ENCODE measurements around the gene LY6G5B.

The LY6G5B gene

DNA sequence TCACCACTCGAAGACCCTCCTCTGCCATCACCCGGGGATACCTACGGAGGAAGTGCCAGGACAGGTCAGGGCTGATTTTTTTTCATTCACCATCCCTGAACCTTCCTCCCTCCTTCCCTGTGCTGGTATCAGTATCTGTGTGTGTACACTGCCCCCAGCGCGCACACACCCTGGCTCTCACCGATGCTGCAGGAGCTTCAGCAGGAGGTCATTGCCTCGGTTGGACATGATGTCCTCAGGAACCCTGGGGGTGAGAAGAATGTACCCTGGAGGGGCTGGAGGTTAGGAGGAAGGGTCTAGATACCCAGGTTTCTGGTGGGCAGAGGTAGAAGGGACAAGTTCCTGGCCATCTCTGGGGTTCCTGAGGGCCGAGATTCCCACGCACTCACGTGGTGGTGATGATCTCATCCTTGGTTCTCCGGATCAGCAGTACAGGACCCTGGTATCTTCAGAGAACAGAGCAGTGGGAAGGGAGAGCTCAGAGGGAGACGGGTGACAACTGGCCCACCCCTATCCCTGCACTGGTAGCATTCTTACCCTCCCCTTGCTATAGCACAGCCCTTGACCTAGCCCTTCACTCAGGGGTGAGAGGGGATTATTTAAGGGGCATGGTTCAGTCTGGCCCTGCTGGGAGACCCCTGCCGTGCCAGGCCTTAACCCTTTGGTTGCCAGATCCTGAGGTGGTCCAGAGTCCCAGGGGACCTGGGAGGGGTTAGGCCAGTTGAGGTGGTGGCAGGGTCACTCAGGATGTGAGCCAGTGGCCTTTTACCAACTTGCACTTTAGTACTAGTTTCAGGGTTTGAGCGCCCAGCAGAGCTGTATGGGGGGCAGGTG, 18.3 kb downstream of the LY6G5B start:
- DNase-seq (ENCODE audit: low spot score) = no peak
- Histone ChIP-seq H3K4me3 (no peak overlapping the region), H3K27ac (no peak overlapping the region)
- TF ChIP-seq, protein P1, sequence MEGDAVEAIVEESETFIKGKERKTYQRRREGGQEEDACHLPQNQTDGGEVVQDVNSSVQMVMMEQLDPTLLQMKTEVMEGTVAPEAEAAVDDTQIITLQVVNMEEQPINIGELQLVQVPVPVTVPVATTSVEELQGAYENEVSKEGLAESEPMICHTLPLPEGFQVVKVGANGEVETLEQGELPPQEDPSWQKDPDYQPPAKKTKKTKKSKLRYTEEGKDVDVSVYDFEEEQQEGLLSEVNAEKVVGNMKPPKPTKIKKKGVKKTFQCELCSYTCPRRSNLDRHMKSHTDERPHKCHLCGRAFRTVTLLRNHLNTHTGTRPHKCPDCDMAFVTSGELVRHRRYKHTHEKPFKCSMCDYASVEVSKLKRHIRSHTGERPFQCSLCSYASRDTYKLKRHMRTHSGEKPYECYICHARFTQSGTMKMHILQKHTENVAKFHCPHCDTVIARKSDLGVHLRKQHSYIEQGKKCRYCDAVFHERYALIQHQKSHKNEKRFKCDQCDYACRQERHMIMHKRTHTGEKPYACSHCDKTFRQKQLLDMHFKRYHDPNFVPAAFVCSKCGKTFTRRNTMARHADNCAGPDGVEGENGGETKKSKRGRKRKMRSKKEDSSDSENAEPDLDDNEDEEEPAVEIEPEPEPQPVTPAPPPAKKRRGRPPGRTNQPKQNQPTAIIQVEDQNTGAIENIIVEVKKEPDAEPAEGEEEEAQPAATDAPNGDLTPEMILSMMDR (IDR thresholded peaks at IDR 0.05) = no peak

DNA sequence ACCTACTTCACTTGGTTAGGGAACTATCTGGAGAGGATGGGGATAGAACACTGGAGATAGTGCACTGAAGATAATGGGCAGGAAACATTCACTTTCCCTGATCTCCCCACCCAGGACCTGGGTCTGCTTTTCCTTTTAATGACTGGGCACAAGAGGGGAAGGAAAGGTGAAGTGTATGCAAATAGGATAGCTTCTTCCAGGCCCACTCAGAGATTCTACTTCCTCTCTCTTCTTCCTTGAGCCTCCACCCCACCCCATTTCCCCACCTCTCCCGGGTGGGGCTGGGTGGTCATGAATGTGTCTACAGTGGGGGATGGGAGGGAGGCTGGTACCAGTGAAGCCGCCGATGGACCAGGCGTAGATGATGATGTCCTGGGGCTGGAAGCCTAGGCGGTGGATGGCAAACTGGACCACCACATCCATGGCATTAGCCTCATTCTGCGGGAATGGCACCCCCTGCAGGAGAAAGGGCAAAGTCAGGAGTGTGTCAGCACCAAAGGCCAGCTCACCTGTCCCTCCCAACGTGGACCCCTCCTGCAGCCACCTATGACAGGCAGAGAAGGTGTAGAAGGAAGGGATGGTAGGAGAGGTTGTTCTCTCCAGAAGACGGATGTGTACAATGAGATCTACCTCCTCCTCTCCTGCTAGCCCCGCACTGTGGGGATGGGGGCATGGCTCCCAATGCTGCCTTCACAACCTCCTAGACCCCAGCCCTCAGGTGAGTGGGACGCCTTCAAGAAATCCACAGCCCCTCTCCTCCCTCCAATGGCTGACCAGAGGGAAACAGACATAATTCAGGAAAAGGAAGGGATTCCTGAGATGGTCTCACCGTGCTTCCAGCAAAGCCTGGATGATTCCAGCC, 19.7 kb downstream of the LY6G5B start:
- TF ChIP-seq, protein P1 (IDR thresholded peaks at IDR 0.05) = no peak
- no peak overlapping the region for H3K4me3 ChIP-seq
- no peak overlapping the region for H3K27ac ChIP-seq
- no peak for DNase-seq (ENCODE audit: low spot score)

DNA sequence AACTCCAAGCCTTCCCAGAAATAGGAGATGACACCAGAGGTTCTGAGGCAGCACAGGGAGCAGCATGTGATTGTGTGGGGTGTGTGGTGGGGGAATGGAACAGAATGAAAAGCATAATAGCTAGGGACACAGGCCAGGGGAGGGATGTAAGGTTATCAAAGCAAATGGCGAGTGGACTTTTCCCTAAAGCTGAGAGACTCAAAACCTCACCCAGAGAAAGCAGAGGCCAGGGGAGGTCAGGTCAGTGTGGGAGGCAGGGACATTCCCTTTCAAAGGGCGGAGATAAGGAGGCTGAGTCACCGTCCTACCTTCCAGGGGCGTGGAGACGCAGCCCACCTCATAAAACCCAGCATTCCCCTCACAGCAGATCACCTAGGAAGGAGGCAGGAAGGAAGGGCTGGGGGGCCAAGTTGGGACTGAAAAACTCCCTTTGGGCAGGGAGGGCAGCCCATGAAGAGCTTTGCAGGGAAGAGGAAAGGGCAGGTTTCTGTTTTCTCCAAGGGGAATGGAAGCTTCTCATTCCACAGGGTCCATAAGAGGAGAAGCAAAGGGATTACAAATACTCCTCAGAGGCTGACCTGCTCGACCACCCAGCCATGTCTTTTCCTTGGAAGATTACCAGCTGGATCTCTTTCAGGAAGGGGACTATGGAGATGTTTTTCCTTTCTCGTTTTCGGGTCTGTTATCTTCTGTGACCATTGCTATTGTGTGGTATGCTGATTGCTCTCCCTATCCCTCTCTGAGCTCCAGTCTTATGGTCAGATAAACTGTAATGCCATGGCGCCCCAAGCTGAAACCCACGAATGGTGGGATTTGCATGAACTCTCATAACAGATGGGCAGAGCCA, 20.7 kb downstream of the LY6G5B start:
- TF ChIP-seq, protein P1 (IDR thresholded peaks at IDR 0.05) = no peak
- no peak for DNase-seq (ENCODE audit: low spot score)
- H3K27ac ChIP-seq = no peak overlapping the region
- no peak overlapping the region for H3K4me3 ChIP-seq

DNA sequence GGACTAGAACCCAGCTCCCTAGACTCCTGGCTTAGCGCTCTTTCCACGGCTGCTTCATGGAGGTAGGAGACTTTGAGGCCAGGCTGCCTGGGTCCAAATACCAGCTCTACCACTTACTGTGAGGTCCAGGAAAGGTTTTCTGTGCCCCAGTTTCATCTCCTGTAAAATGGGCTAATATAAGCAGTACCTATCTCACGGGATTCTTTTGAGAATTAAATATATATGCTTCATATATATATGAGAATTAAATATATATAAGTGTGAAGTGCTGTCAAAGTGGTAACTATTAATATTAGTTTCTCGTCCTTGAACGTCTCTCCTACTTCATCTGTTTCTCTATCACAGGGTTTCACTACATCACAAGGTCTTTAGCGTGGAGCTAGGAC, 21.3 kb downstream of the LY6G5B start:
- TF ChIP-seq, protein P1 (IDR thresholded peaks at IDR 0.05) = no peak
- Histone ChIP-seq H3K27ac (no peak overlapping the region), H3K4me3 (no peak overlapping the region)
- DNase-seq (ENCODE audit: low spot score) = no peak

DNA sequence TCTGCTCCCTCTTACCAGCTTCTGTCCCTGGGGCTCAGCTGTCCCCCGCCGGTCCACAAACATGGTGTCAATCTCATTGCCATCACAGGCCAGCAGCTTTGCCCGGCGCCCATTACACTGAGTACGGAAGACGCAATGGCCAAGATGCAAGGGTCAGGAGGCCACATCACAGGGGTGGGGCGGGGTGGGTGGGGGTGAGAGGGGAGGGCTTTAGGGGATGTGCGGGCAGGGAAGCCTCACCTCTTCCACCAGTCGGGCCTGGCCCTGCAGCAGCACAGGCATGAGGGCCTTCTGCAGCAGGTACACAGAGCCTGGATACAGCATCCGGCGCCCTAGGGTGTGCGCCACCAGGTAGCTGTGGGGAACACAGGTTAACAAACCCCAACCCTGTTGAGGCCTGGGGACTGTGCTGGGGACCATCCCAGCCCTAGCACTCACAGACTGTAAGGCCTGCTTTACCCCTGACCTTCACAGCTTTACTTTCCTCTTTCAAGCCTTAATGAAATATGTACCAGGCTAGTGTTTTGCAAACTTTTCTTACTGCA, 21.9 kb downstream of the LY6G5B start:
- no peak for DNase-seq (ENCODE audit: low spot score)

DNA sequence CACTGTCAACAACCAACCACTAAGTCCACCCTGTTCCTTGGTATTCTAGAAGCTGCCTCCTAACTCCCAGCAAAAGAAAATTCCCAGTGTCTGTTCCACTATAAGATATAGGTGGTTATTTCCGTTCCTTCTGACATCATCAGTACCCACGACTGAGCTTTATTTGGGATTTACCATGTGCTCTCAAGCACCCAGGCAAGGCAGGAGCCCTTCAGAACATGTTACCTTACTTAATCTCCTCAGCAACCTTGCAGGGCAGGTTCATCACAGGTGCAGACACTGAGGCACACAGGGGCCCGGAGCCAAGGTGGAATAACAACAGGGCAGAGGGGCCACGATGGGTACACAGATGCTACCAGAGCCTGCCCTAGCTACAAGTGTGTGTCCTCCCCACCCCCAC, 22.6 kb downstream of the LY6G5B start:
- Histone ChIP-seq H3K27ac (no peak overlapping the region), H3K4me3 (no peak overlapping the region)
- TF ChIP-seq, protein P1 (IDR thresholded peaks at IDR 0.05) = no peak
- no peak for DNase-seq (ENCODE audit: low spot score)

More for the DNA sequence above, 21.9 kb downstream of the LY6G5B start:
- Histone ChIP-seq H3K4me3 (no peak overlapping the region), H3K27ac (no peak overlapping the region)
- TF ChIP-seq, protein P1 (IDR thresholded peaks at IDR 0.05) = no peak

All from coronary artery (tissue), 2 donors.